Activated naive CD8-positive, alpha-beta T cell (primary cell): ENCODE results near the gene DGKG.

ENCODE experiments used
- H3K27ac Mint-ChIP-seq: one replicate; pipeline ENCODE4 v1.8.0; 2021; ENCODE audit warnings: mixed read lengths
- H3K27me3 Mint-ChIP-seq: one replicate; pipeline ENCODE4 v1.8.0; 2021; ENCODE audit warnings: mixed read lengths
- H3K36me3 Mint-ChIP-seq: one replicate; pipeline ENCODE4 v1.8.0; 2021; ENCODE audit warnings: mixed read lengths
- H3K4me1 Mint-ChIP-seq: one replicate; pipeline ENCODE4 v1.8.0; 2021; ENCODE audit warnings: low read depth, mixed read lengths
- H3K4me3 Mint-ChIP-seq: one replicate; pipeline ENCODE4 v1.8.0; 2021; ENCODE audit warnings: mild to moderate bottlenecking, mixed read lengths
- H3K9me3 Mint-ChIP-seq: one replicate; pipeline ENCODE4 v1.8.0; 2021; ENCODE audit warnings: low read depth, mixed read lengths

Gene DGKG

DNA sequence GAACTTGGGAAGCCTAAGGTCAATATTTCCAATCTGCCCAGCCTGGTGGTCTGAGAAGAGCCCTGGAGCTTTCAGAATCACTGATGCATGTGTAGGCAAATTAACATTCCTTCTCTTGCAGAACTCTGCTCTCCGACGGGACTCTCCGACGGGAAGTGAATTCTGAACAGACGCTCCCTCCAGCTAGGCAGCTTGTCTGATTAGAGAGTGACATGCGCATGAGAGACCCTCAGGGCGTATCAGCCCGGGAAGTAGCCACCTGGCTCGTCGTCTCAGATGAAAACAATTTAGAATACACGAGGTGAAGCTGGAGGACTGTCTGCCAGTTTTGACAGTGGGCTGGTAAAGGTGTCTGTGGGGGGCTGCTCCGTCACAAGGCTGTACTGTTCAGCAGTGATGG is 103.1 kb downstream of the DGKG start:
- peaks cover 28% of the 10 kb centered on the region for H3K4me1 Mint-ChIP-seq
- no peak overlapping the region for H3K27ac Mint-ChIP-seq
- H3K36me3 Mint-ChIP-seq, result peaks cover 4% of the 10 kb centered on the region
- no peaks in the 10 kb centered on the region for H3K27me3 Mint-ChIP-seq
- no peaks in the 10 kb centered on the region for H3K9me3 Mint-ChIP-seq
- H3K4me3 Mint-ChIP-seq, result no peak overlapping the region

- Mint-ChIP-seq H3K9me3 (no peaks in the 10 kb centered on the region), H3K4me3 (no peak overlapping the region), H3K36me3 (peaks cover 4% of the 10 kb centered on the region), H3K27ac (no peak overlapping the region), H3K27me3 (no peaks in the 10 kb centered on the region), H3K4me1 (peaks cover 29% of the 10 kb centered on the region)
These were observed 104.2 kb downstream of the DGKG start for GRCh38 chr3:186257866-186258265.

DNA sequence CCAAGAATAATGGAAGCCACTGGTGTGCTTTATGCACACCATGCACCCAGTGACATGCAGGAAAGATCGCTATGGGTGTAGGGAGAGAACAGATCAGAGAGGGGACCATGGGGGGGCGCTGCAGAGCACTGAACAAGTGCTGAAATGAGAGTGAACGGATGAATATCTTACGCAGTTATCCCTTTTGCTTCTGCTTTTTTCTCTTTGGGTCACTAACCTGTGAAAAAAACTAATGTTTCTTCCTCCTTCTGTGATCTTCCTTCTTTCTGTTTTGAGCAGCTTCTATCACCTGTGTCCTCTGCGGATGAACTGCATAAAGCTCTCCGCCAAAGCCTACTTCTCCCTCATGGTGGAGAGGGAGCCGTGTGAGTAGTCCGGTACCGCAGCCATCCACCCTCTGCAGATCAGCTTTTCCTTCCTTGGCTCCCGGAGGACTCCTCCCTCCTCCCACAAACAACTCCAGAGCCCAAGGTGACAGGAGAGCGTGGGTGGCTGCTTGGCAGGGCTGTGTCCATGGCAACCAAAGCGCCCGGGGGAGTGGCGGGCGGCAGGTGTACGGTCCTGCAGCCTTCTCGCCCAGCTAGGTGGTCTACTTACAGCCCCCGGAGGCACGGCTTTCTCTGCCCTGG is 106.2 kb downstream of the DGKG start:
- Mint-ChIP-seq H3K27me3 (no peaks in the 10 kb centered on the region), H3K27ac (no peak overlapping the region), H3K36me3 (peaks cover 4% of the 10 kb centered on the region), H3K4me1 (peaks cover 29% of the 10 kb centered on the region), H3K4me3 (no peak overlapping the region), H3K9me3 (no peaks in the 10 kb centered on the region)

DNA sequence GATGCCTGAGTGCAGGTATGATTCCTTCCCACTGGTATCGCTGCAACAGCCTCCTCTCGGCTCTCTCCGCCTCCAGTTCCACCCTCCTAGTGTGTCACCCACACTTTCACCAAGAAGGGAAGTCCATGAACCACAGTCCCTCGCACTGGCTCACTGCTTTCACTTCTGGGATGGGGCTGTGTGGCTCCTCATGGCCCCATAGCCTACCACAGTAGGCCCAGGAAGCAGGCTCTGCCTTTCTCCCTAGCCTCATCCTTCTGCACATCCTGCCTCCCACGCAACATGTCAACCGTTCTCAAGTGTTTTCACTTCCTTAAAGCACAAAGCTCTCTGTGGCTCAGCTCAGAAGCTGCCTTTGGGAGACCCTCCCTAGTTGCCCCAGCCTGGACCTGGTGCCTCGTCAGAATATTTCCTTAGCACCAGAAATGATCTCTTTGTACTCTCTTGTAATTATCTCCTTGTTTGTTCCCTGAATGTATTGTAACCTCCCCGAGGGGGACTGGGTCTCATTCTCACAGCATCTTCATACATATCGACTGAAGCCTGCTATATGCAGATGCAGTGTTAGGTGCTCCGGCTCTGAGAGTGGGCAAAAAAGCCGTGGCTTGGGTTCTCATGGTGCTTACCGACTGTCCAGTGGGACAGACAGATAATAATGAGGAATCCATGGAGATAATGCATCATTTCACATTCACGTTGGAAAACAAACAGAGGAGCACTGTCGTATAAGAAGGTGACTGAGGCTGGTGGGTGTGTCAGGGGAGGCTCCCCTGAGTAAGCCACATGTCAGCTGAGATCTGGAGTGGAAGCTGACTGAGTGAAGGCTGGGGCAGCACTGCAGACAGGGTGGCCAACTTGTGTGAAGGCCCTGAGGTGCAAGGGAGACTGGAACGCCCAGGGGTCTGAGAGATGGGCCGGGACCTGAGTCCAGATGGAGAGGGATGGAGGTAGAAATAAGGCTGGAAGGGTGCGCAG is 107.1 kb downstream of the DGKG start:
- Mint-ChIP-seq H3K27me3 (no peaks in the 10 kb centered on the region), H3K27ac (peak overlapping the region; percentile 51)

DNA sequence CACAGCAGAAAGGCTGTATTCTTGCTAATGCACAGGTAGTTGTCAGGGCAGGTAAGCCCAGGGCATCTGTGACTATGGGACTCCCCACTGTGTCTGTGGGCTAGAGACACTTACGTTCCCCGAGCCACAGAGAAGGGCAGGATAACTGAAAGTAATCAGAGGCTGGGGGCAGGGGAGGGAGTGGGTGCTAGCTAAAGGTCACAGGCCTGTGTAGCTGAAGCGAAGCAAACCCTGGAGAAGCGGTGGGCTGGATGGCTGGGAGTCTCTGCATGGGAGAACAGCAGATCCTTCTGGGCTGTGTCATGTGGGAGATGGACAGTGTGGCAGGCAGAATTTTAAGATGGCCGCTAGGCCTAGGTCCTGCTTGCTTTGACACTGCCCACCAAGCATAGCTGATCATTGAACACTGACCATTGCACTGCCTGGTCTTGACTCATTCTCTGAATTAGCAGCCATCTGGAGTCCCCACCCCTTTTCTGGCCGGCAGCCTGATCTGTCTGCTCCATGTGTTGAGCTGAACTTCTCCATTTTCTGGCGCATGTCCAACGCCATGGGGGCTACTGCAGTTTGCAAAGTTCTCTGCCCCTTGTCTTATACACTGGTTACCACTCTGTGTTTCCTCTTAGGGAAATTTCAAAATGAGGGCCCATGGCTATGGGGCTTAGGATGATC is 110.0 kb downstream of the DGKG start:
- no peak overlapping the region for H3K27ac Mint-ChIP-seq
- H3K9me3 Mint-ChIP-seq, result no peaks in the 10 kb centered on the region
- no peaks in the 10 kb centered on the region for H3K27me3 Mint-ChIP-seq
- H3K36me3 Mint-ChIP-seq, result no peaks in the 10 kb centered on the region
- peaks cover 17% of the 10 kb centered on the region for H3K4me1 Mint-ChIP-seq
- H3K4me3 Mint-ChIP-seq, result no peak overlapping the region

More for the DNA sequence above, 107.1 kb downstream of the DGKG start:
- Mint-ChIP-seq H3K36me3 (peaks cover under 1% of the 10 kb centered on the region), H3K4me1 (peaks cover 25% of the 10 kb centered on the region), H3K4me3 (peak overlapping the region; percentile 8), H3K9me3 (no peaks in the 10 kb centered on the region)

DNA sequence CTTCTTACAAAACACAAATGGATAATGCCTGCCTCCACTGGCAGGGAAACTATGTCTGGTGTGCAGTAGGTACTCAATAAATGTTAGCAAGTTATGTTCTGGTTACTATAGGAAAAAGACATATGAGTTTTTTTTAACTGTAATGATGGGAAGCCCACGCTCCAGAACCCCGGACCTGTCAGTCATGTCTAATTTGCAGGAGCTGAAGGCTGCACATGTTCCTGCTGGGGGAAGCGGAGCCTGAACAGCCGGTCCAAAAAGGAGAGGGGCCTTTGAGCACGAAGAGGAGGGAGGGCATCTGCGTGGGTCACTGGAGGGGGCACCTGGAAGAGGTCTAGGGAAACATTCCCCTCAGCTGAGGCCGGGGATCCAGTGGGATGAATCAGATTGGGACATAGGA is 113.2 kb downstream of the DGKG start:
- no peaks in the 10 kb centered on the region for H3K9me3 Mint-ChIP-seq
- no peak overlapping the region for H3K27ac Mint-ChIP-seq
- no peaks in the 10 kb centered on the region for H3K36me3 Mint-ChIP-seq
- H3K4me1 Mint-ChIP-seq, result peaks cover 2% of the 10 kb centered on the region
- no peaks in the 10 kb centered on the region for H3K27me3 Mint-ChIP-seq
- no peak overlapping the region for H3K4me3 Mint-ChIP-seq

- H3K9me3 Mint-ChIP-seq, result no peaks in the 10 kb centered on the region
- H3K27me3 Mint-ChIP-seq, result no peaks in the 10 kb centered on the region
- peaks cover 2% of the 10 kb centered on the region for H3K4me1 Mint-ChIP-seq
- H3K36me3 Mint-ChIP-seq, result no peaks in the 10 kb centered on the region
- H3K4me3 Mint-ChIP-seq, result no peak overlapping the region
- H3K27ac Mint-ChIP-seq, result no peak overlapping the region
These were observed 113.9 kb downstream of the DGKG start for GRCh38 chr3:186247821-186248814.

DNA sequence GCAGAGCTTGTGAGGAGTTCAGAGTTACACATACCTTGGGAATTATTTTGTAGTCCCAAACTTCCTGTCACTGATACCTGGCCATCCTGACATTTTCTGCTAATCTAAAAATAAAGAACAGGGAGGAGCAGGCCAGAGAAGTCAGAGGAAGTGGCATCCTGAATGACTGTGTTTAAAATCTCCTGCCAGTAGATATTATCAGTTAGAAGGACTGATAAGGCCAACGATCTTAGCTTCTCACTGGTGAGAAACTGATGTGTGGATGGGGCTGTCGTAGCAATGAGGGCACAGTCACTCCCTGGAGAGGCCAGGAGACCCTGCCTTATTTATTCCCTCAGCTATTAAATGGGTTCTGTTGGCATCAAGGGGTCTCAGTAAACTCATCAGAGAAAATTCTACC is 115.1 kb downstream of the DGKG start:
- no peaks in the 10 kb centered on the region for H3K36me3 Mint-ChIP-seq
- H3K27ac Mint-ChIP-seq, result no peak overlapping the region
- H3K9me3 Mint-ChIP-seq, result no peaks in the 10 kb centered on the region
- H3K27me3 Mint-ChIP-seq, result no peaks in the 10 kb centered on the region
- H3K4me3 Mint-ChIP-seq, result no peak overlapping the region
- peaks cover 7% of the 10 kb centered on the region for H3K4me1 Mint-ChIP-seq

DNA sequence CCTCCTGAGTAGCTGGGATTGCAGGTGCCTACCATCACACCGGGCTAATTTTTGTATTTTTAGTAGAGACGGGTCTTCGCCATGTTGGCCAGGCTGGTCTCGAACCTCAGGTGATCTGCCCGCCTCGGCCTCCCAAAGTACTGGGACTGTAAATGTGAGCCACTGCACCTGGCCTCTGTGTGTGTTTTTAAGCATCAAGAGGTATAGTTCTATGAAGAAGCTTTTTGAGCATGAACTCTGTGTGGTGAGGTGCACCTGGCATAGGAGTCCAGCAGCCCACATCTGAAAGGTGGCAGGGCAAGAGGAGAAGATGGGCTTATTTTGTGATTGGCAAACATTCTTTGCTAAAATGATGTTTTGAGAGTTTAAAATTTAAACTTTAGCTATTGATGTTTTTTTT is 118.0 kb downstream of the DGKG start:
- Mint-ChIP-seq H3K9me3 (no peaks in the 10 kb centered on the region), H3K27ac (no peak overlapping the region), H3K4me1 (peaks cover 8% of the 10 kb centered on the region), H3K4me3 (no peak overlapping the region), H3K36me3 (no peaks in the 10 kb centered on the region), H3K27me3 (no peaks in the 10 kb centered on the region)

GRCh38 chr3:186241910-186242821 is 119.9 kb downstream of the DGKG start:
- H3K9me3 Mint-ChIP-seq, result no peaks in the 10 kb centered on the region
- peak overlapping the region; percentile 46 for H3K4me3 Mint-ChIP-seq
- peak overlapping the region; percentile 41 for H3K27ac Mint-ChIP-seq
- H3K36me3 Mint-ChIP-seq, result no peaks in the 10 kb centered on the region
- H3K4me1 Mint-ChIP-seq, result peaks cover 6% of the 10 kb centered on the region
- no peaks in the 10 kb centered on the region for H3K27me3 Mint-ChIP-seq

DNA sequence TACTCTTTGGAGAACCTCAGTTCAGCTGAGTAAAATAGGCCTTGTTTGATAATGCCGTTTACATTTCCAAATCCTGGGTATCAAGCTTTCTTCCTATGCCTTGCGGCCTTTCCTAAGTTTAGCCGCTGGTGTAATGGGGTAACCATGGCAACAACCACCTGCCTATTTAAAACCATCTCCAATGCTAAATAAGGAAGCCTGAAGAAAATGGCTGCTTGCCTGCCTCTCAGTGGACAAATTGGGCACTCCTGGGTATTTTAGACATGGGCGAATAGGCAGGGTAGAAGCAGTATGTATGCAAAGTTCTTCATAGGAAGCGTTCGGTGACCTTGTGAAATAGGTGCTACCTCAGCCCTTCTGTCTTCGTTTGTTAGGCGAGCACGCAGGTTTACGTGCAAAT is 122.7 kb downstream of the DGKG start:
- peaks cover 19% of the 10 kb centered on the region for H3K4me1 Mint-ChIP-seq
- H3K27ac Mint-ChIP-seq, result no peak overlapping the region
- no peaks in the 10 kb centered on the region for H3K9me3 Mint-ChIP-seq
- H3K36me3 Mint-ChIP-seq, result no peaks in the 10 kb centered on the region
- no peaks in the 10 kb centered on the region for H3K27me3 Mint-ChIP-seq
- H3K4me3 Mint-ChIP-seq, result no peak overlapping the region

DNA sequence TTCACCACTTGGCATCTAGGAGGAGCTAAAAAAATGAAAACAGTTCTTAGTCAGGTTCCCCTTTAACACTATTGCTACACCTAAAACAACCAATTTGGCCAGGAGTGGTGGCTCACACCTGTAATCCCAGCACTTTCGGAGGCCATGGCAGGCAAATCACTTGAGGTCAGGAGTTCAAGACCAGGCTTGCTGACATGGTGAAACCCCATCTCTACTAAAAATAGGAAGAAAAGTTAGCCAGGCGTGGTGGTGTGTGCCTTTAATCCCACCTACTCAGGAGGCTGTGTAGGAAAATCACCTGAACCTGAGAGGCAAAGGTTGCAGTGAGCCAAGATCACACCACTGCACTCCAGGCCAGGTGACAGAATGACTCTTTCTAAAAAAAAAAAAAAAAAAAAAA is 124.1 kb downstream of the DGKG start:
- Mint-ChIP-seq H3K4me3 (no peak overlapping the region), H3K36me3 (no peaks in the 10 kb centered on the region)

GRCh38 chr3:186236357-186237020 is 125.5 kb downstream of the DGKG start:
- Mint-ChIP-seq H3K36me3 (no peaks in the 10 kb centered on the region), H3K9me3 (no peaks in the 10 kb centered on the region), H3K27ac (no peak overlapping the region), H3K4me1 (peaks cover 13% of the 10 kb centered on the region), H3K27me3 (no peaks in the 10 kb centered on the region), H3K4me3 (no peak overlapping the region)

More for the DNA sequence above, 124.1 kb downstream of the DGKG start:
- no peaks in the 10 kb centered on the region for H3K27me3 Mint-ChIP-seq
- no peak overlapping the region for H3K27ac Mint-ChIP-seq
- no peaks in the 10 kb centered on the region for H3K9me3 Mint-ChIP-seq
- H3K4me1 Mint-ChIP-seq, result peaks cover 19% of the 10 kb centered on the region
